H1 (cell line): Measurements from ENCODE around the gene BHMT. TPM values are rescaled to one million over a fixed set of nuclear protein-coding genes. Genes with fewer than 3 reads are reported as not detected.

Experiments used
- CTCF ChIA-PET: fragments of 300-600 bp; sonication (Branson Sonifier 250); formaldehyde crosslinking; loops from one replicate; lab custom pipeline; 2021; ENCODE audit not compliant: partially characterized antibody; lab: Charles Lee
- POLR2A ChIA-PET: fragments of 300-600 bp; sonication (Branson Sonifier 250); formaldehyde crosslinking; loops from one replicate; lab custom pipeline; 2021; ENCODE audit warnings: inconsistent platforms; ENCODE audit not compliant: partially characterized antibody; lab: Charles Lee
- DNase-seq, 2 experiments: peaks; one replicate each; pipeline versions ENCODE4 v3.0.0 to v3.0.0-alpha.2; 2010 to 2022; ENCODE audit warnings: low spot score in 2 of 2, low read depth in 1 of 2, mixed read lengths in 1 of 2
- FAIRE-seq: peaks from 2 replicates; lab custom pipeline; 2011; peaks lifted over from hg19 to GRCh38; lab: Jason Lieb, UNC
- H2AFZ ChIP-seq: 2 replicates; pipeline ENCODE4 v1.8.1; 2012; ENCODE audit warnings: low read length, inconsistent platforms
- H2AK5ac ChIP-seq: 2 replicates; pipeline ENCODE4 v1.6.1; 2013; ENCODE audit warnings: low read depth, low read length
- H2BK120ac ChIP-seq: replicated peaks from 2 replicates; pipeline ENCODE3; 2013; ENCODE audit warnings: low read depth, low read length, inconsistent platforms
- H2BK12ac ChIP-seq: 2 replicates; pipeline ENCODE4 v1.6.1; 2013; ENCODE audit warnings: low read depth, low read length
- H2BK15ac ChIP-seq: 2 replicates; pipeline ENCODE4 v1.6.1; 2013; ENCODE audit warnings: low read length
- H2BK20ac ChIP-seq: 2 replicates; pipeline ENCODE4 v1.6.1; 2013; ENCODE audit warnings: low read length
- H2BK5ac ChIP-seq: 2 replicates; pipeline ENCODE4 v1.6.1; 2013; ENCODE audit warnings: low read depth, low read length
- H3K14ac ChIP-seq: 2 replicates; pipeline ENCODE4 v1.6.1; 2013; ENCODE audit warnings: inconsistent platforms; ENCODE audit not compliant: insufficient read length
- H3K18ac ChIP-seq: 2 replicates; pipeline ENCODE4 v1.6.1; 2013; ENCODE audit warnings: low read length; ENCODE audit errors: extremely low read depth
- H3K23ac ChIP-seq: 2 replicates; pipeline ENCODE4 v1.6.1; 2013; ENCODE audit warnings: inconsistent platforms; ENCODE audit not compliant: insufficient read length
- H3K23me2 ChIP-seq: 2 replicates; pipeline ENCODE4 v1.6.1; 2013; ENCODE audit warnings: low read depth, low read length
- H3K27ac ChIP-seq: 2 replicates; pipeline ENCODE4 v1.6.1; 2011; ENCODE audit warnings: low read depth, low read length, inconsistent platforms
- H3K27me3 ChIP-seq, 4 experiments: replicated peaks in 1 of 4; 1 replicate in 1 of 4; 2 replicates in 3 of 4; pipeline versions ENCODE4 v1.6.1 to v1.8.1; 2011 to 2013; ENCODE audit warnings: low read length in 3 of 4, mild to moderate bottlenecking in 3 of 4, inconsistent platforms in 2 of 4, mixed read lengths in 2 of 4, moderate library complexity in 1 of 4; ENCODE audit not compliant: control insufficient read depth in 3 of 4, insufficient read depth in 3 of 4; ENCODE audit errors: extremely low read depth in 1 of 4
- H3K36me3 ChIP-seq, 4 experiments: 2 replicates each; pipeline versions ENCODE4 v1.6.1 to v1.8.1; 2011 to 2013; ENCODE audit warnings: mild to moderate bottlenecking in 4 of 4, low read length in 3 of 4, moderate library complexity in 2 of 4, control low read depth in 1 of 4, inconsistent platforms in 1 of 4; ENCODE audit not compliant: insufficient read depth in 4 of 4, control insufficient read depth in 2 of 4
- H3K4ac ChIP-seq: replicated peaks from 2 replicates; pipeline ENCODE3; 2013; ENCODE audit warnings: low read length, low read depth, mixed read lengths, inconsistent platforms; ENCODE audit not compliant: insufficient read length
- H3K4me1 ChIP-seq, 4 experiments: replicated peaks in 1 of 4; 1 replicate in 1 of 4; 2 replicates in 3 of 4; pipeline versions ENCODE4 v1.6.1 to v1.8.1; 2011 to 2013; ENCODE audit warnings: low read length in 3 of 4, inconsistent platforms in 2 of 4, mixed read lengths in 1 of 4; ENCODE audit not compliant: insufficient read depth in 4 of 4, control insufficient read depth in 3 of 4
- H3K4me2 ChIP-seq, 2 experiments: 2 replicates each; pipeline versions ENCODE4 v1.6.1 to v1.8.1; 2011 to 2013; ENCODE audit warnings: low read depth in 2 of 2, low read length in 2 of 2, control low read depth in 1 of 2, inconsistent platforms in 1 of 2, mild to moderate bottlenecking in 1 of 2; ENCODE audit not compliant: insufficient read depth in 1 of 2
- H3K4me3 ChIP-seq, 4 experiments: fragments of 200-600, 300-600 bp in 1 of 4; sonication (generic), shearing (Covaris generic), sonication (Bioruptor Twin) in 1 of 4; 2 replicates each; pipeline versions ENCODE4 v1.5.1 to v1.8.1; 2011 to 2016; ENCODE audit warnings: low read length in 4 of 4, low read depth in 3 of 4, control low read depth in 2 of 4, inconsistent platforms in 2 of 4, mild to moderate bottlenecking in 2 of 4, mixed read lengths in 1 of 4, moderate library complexity in 1 of 4; ENCODE audit not compliant: insufficient read depth in 2 of 4; ENCODE audit errors: extremely low read depth in 1 of 4
- H3K56ac ChIP-seq: replicated peaks from 2 replicates; pipeline ENCODE3; 2013; ENCODE audit warnings: low read depth, mild to moderate bottlenecking, mixed read lengths, low read length, inconsistent platforms; ENCODE audit not compliant: insufficient read length
- H3K79me1 ChIP-seq: 2 replicates; pipeline ENCODE4 v1.6.1; 2013; ENCODE audit warnings: low read depth, low read length, control low read depth
- H3K79me2 ChIP-seq, 2 experiments: 2 replicates each; pipeline versions ENCODE4 v1.6.1 to v1.8.1; 2012 to 2013; ENCODE audit warnings: low read length in 2 of 2, mild to moderate bottlenecking in 2 of 2, inconsistent platforms in 1 of 2; ENCODE audit not compliant: insufficient read depth in 2 of 2, control insufficient read depth in 1 of 2
- H3K9ac ChIP-seq, 4 experiments: replicated peaks in 1 of 4; 1 replicate in 1 of 4; 2 replicates in 3 of 4; pipeline versions ENCODE4 v1.6.1 to v1.8.1; 2011 to 2013; ENCODE audit warnings: low read depth in 3 of 4, low read length in 3 of 4, control low read depth in 2 of 4, mild to moderate bottlenecking in 2 of 4, moderate library complexity in 2 of 4, inconsistent platforms in 1 of 4; ENCODE audit errors: extremely low read depth in 1 of 4
- H3K9me3 ChIP-seq, 2 experiments: 2 replicates each; pipeline versions ENCODE4 v1.6.1 to v1.8.1; 2012 to 2013; ENCODE audit warnings: mild to moderate bottlenecking in 2 of 2, moderate library complexity in 2 of 2, control low read depth in 1 of 2, inconsistent platforms in 1 of 2, low read depth in 1 of 2, low read length in 1 of 2, mixed read lengths in 1 of 2; ENCODE audit not compliant: insufficient read depth in 2 of 2
- H4K20me1 ChIP-seq, 2 experiments: replicated peaks in 1 of 2; 2 replicates each; pipeline versions ENCODE3 to v1.8.1; 2011 to 2013; ENCODE audit warnings: inconsistent platforms in 2 of 2, low read length in 2 of 2, mild to moderate bottlenecking in 1 of 2; ENCODE audit not compliant: insufficient read depth in 2 of 2, control insufficient read depth in 1 of 2
- H4K5ac ChIP-seq: 2 replicates; pipeline ENCODE4 v1.6.1; 2013; ENCODE audit warnings: low read length, low read depth, mixed read lengths, inconsistent platforms; ENCODE audit not compliant: insufficient read length
- H4K8ac ChIP-seq: 2 replicates; pipeline ENCODE4 v1.8.0; 2013; ENCODE audit warnings: mild to moderate bottlenecking, moderate library complexity, low read length, inconsistent platforms; ENCODE audit not compliant: insufficient read depth; ENCODE audit errors: extremely low read depth
- H4K91ac ChIP-seq: replicated peaks from 2 replicates; pipeline ENCODE3; 2013; ENCODE audit warnings: low read length, mixed read lengths, inconsistent platforms; ENCODE audit not compliant: insufficient read length
- CBX5 ChIP-seq: fragments of 300-800, 300-1000 bp; sonication (generic); IDR thresholded peaks from 2 replicates; pipeline ENCODE4 v1.7.1; 2016; ENCODE audit warnings: antibody characterized with exemption, low read length, low read depth
- CHD1 ChIP-seq: IDR thresholded peaks from 2 replicates; pipeline ENCODE4 v1.6.1; 2012; ENCODE audit warnings: low read depth, low read length, improper control_type of control experiment
- CREB1 ChIP-seq: IDR thresholded peaks from 2 replicates; pipeline ENCODE4 v1.6.1; 2012; ENCODE audit warnings: inconsistent platforms
- EZH2 ChIP-seq: fragments of 200-600 bp; sonication (generic); IDR thresholded peaks from 2 replicates; pipeline ENCODE4 v1.7.1; 2012; ENCODE audit warnings: low read depth, mild to moderate bottlenecking, moderate library complexity, low read length, inconsistent platforms; ENCODE audit not compliant: severe bottlenecking
- GTF2F1 ChIP-seq: IDR thresholded peaks from 2 replicates; pipeline ENCODE4 v1.6.1; 2012; ENCODE audit warnings: low read depth, low read length, improper control_type of control experiment, borderline replicate concordance
- HDAC2 ChIP-seq, 2 experiments: fragments of 300-600 bp in 1 of 2; sonication (generic) in 1 of 2; IDR thresholded peaks; 2 replicates each; pipeline ENCODE4 v1.6.1; 2011 to 2012; ENCODE audit warnings: low read depth in 2 of 2, low read length in 2 of 2, mild to moderate bottlenecking in 2 of 2, moderate library complexity in 2 of 2, borderline replicate concordance in 1 of 2, inconsistent platforms in 1 of 2
- HDAC6 ChIP-seq: IDR thresholded peaks from one replicate; pipeline ENCODE4 v1.7.1; 2012; ENCODE audit warnings: low read depth, mild to moderate bottlenecking, inconsistent platforms, low read length, moderate library complexity
- JUND ChIP-seq: IDR thresholded peaks from 2 replicates; pipeline ENCODE4 v1.6.1; 2011; ENCODE audit warnings: mild to moderate bottlenecking, improper control_type of control experiment, low read length
- MAX ChIP-seq: IDR thresholded peaks from 2 replicates; pipeline ENCODE4 v1.6.1; 2012; ENCODE audit warnings: inconsistent platforms
- POU5F1 ChIP-seq: IDR thresholded peaks from 2 replicates; pipeline ENCODE4 v1.6.1; 2011; ENCODE audit warnings: low read depth, mild to moderate bottlenecking, low read length, moderate library complexity
- RNF2 ChIP-seq: fragments of 200-900, 300-1000 bp; sonication (generic); IDR thresholded peaks from 2 replicates; pipeline ENCODE4 v1.7.1; 2016; ENCODE audit warnings: borderline replicate concordance, low read depth, mild to moderate bottlenecking, antibody characterized with exemption, low read length; ENCODE audit not compliant: poor library complexity, severe bottlenecking; ENCODE audit errors: missing control alignments
- RXRA ChIP-seq: IDR thresholded peaks from 2 replicates; pipeline ENCODE4 v1.6.1; 2011; ENCODE audit warnings: low read depth, mild to moderate bottlenecking, low read length, moderate library complexity; ENCODE audit not compliant: insufficient read depth
- SIRT6 ChIP-seq: IDR thresholded peaks from one replicate; pipeline ENCODE4 v1.7.1; 2012; ENCODE audit warnings: low read length, inconsistent platforms
- ZNF274 ChIP-seq: IDR thresholded peaks from 2 replicates; pipeline ENCODE4 v1.7.0; 2012; ENCODE audit warnings: low read length, borderline replicate concordance; ENCODE audit errors: extremely low read depth
- WGBS, 2 experiments: shearing (Covaris generic) in 1 of 2; methylation state at CpG; one replicate each; pipeline versions ENCODE4 v1.1.6 to v1.1.7; 2013 to 2015; ENCODE audit warnings: low lambda C conversion rate in 2 of 2, mixed read lengths in 2 of 2, inconsistent platforms in 1 of 2, low coverage in 1 of 2, missing lambda C conversion rate in 1 of 2; ENCODE audit not compliant: insufficient replicate concordance in 2 of 2, insufficient coverage in 1 of 2, insufficient read length in 1 of 2; ENCODE audit errors: extremely low coverage in 1 of 2, missing lambda C conversion rate in 1 of 2; 5-methylcytosine and 5-hydroxymethylcytosine counted together
- polyA plus RNA-seq, 7 experiments: library from polyadenylated mRNA; depleted of rRNA in 3 of 7; stranded (reverse) in 5 of 7; unstranded in 2 of 7; fragments of >200 nt in 5 of 7; fragments of 200-250 nt in 2 of 7; gene quantifications; 1 replicate in 5 of 7; 2 replicates in 1 of 7; 4 replicates in 1 of 7; pipeline versions ENCODE4 v1.2.1 to v1.2.3, GENCODE V29; 2011 to 2013; ENCODE audit warnings: missing spikeins in 2 of 7, mixed read lengths in 2 of 7
- total RNA-seq: library from RNA; stranded (reverse); fragmentation: NEBNext Ultra II Directional; extraction: Animal tissue kit (Norgen Biotek cat#: 25700); gene quantifications from 2 replicates; pipeline ENCODE4 v1.2.1, GENCODE V29; 2021

Gene BHMT
- total and polyA plus RNA-seq, 2 of the 8 experiments (the other 6 are each of a cell fraction or from before 2014, with no cell fraction given): 0.54 to 1.6 TPM

GRCh38 chr5:79080804-79081203 is 30.8 kb upstream of the BHMT start:
- no peak overlapping the region for H4K5ac ChIP-seq
- H2BK15ac ChIP-seq: no peak overlapping the region
- ChIA-PET POLR2A (no interaction called here), CTCF (interaction anchor here (1.1 to 1.5 kb wide), 2 partner anchors 58 to 59 kb away, joined by 3 to 4 read pairs; no protein-coding TSS in a partner anchor)
- no peaks in the 10 kb centered on the region for H3K9me3 ChIP-seq
- H4K8ac ChIP-seq: no peak overlapping the region
- H2BK5ac ChIP-seq: no peak overlapping the region
- peaks cover 0 to 2% of the 10 kb centered on the region in 2 experiments for H4K20me1 ChIP-seq
- no peak overlapping the region for H3K4me2 ChIP-seq
- no peak for DNase-seq
- no peak overlapping the region for H4K91ac ChIP-seq
- no peaks in the 10 kb centered on the region for H3K79me1 ChIP-seq
- no peak overlapping the region for H2BK20ac ChIP-seq
- H2AK5ac ChIP-seq: no peak overlapping the region
- H3K23ac ChIP-seq: no peak overlapping the region
- no peak overlapping the region for H2BK12ac ChIP-seq
- H3K79me2 ChIP-seq: no peaks in the 10 kb centered on the region
- no peak overlapping the region for H3K18ac ChIP-seq
- no peak overlapping the region for H3K27ac ChIP-seq
- H3K36me3 ChIP-seq: no peaks in the 10 kb centered on the region
- WGBS, 2 experiments: 86% methylated on average over 2 of the region's 2 CpGs; no CpG with 5 or more reads in 1 of the 2 experiments
- no peak overlapping the region for H3K56ac ChIP-seq
- H2BK120ac ChIP-seq: no peak overlapping the region
- H3K27me3 ChIP-seq: no peaks in the 10 kb centered on the region; a peak in 1 of 7 replicates
- no peak for FAIRE-seq
- H3K14ac ChIP-seq: no peak overlapping the region
- no peak overlapping the region for H2AFZ ChIP-seq
- no peak overlapping the region for H3K4ac ChIP-seq
- H3K23me2 ChIP-seq: peaks cover 3% of the 10 kb centered on the region; the same call in 1 of the 2 replicates
- no peak overlapping the region for H3K4me3 ChIP-seq
- H3K4me1 ChIP-seq: no peaks in the 10 kb centered on the region
- H3K9ac ChIP-seq: no peak overlapping the region
- TF ChIP-seq MAX (no peak), JUND (no peak), HDAC6 (no peak), EZH2 (no peak), SIRT6 (no peak), POU5F1 (no peak), GTF2F1 (no peak), RXRA (no peak), HDAC2 (IDR thresholded peaks at IDR 0.05; ENCODE audit: borderline replicate concordance in 1 of 2, low read depth in 2 of 2, low read length in 2 of 2) (no peak), CREB1 (no peak), ZNF274 (no peak), CHD1 (no peak), CBX5 (no peak), RNF2 (no peak)
